Myometrial cell (primary cell): ENCODE data around the gene ZBTB8OS. TPM values are rescaled to one million over a fixed set of nuclear protein-coding genes. Genes with fewer than 3 reads are reported as not detected.

Source experiments
- total RNA-seq: library from RNA; depleted of rRNA; stranded (reverse); fragments of >200 nt; gene quantifications from 2 replicates; pipeline ENCODE4 v1.2.3, GENCODE V29; 2015

The ZBTB8OS gene
- 14.4 and 17.7 TPM in 2 replicates for total RNA-seq

DNA sequence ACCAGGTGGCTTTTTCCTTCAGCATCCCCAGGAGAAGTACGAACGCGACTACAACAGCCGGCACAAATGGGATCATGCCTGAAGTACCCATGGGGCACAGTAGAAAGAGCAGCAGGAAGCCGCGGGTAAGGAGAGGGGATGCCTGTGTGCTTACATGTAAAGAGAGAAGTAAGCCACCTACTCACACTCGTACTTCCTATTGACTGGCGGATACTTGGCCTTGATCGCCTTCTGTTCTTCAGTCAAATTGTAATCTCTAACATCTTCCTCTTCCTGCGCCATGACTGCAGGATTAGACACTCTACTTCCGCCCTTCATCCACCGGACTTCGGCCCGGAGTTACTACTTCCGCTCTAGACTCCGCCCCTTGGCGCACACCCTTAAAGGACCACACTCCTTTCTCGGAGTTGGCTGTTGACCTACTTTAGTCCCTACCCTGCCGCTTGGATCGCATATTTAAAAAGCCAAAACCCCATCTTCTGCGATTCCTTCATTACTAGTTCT is at the start of gene ZBTB8OS:
ZBTB8OS (minus strand) TSS at position 303 of the 504 bp plus-strand sequence; CDS start at position 282, 21 bp downstream.

DNA sequence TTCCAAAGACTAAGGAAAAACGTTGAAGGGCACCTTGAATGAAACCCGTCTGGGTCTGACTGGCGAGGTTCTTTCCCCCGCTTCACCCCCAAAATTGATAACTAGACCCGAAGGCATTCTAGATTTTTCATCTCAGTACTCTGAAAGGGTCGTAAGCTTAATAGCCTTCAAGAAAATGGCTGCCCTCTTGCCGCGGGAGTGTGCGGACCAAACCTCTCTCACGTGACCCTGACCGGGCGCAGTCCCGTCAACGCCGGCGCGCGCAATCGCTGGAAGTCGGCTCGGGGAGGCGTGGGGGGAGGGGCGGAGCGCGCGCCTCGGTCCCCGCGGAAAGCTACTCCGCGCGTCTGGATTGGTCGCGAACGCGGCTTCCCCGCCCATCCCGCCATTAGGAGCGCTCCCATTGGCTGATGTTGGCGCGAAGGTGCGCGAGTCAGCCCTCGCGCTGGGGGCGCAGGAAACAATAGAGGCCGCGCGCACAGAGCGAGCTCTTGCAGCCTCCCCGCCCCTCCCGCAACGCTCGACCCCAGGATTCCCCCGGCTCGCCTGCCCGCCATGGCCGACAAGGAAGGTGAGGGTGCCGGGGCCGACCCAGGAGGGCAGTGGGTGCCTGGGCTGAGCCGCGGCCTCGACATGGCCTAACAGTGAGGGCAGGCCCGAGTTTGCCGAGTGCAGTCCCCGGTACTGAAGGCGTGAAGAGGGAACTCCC is 556 bp upstream of the ZBTB8OS start, which contains the start of gene RBBP4:
RBBP4 (plus strand) TSS at position 457 of the 709 bp plus-strand sequence; CDS start at position 556, 99 bp downstream.

Other genes with a start within 250 kb of the ZBTB8OS start
- not detected in 2 replicates for gene ZBTB8B, start 185.5 kb downstream of the ZBTB8OS start, total RNA-seq
- 3.0 and 3.2 TPM in 2 replicates for gene ZBTB8A, start 111.1 kb downstream of the ZBTB8OS start, total RNA-seq
- 93.7 and 111 TPM in 2 replicates for gene RBBP4, start 658 bp upstream of the ZBTB8OS start, total RNA-seq
- gene SYNC, start 52.2 kb upstream of the ZBTB8OS start, total RNA-seq, result 17.9 and 19.5 TPM in 2 replicates
- 183 and 202 TPM in 2 replicates for gene YARS1, start 166.8 kb upstream of the ZBTB8OS start, total RNA-seq
- gene S100PBP, start 167.1 kb upstream of the ZBTB8OS start, total RNA-seq, result 17.0 and 25.3 TPM in 2 replicates
- gene FNDC5, start 220.4 kb upstream of the ZBTB8OS start, total RNA-seq, result 0.58 TPM in 1 of 2 replicates, not detected in the other
- 0.29 TPM in 1 of 2 replicates, not detected in the other for gene HPCA, start 235.9 kb upstream of the ZBTB8OS start, total RNA-seq